Activated T-helper 1 cell treated with anti-CD3 and anti-CD28 coated beads, Interleukin-12 subunit alpha, Interleukin-12 subunit beta, Interleukin-2, Interleukin-4 antibody, amounts not matched to agents 30 ng/mL and 10 ng/mL and 1 ng/mL, durations not matched to agents 14 hours and 24 hours and 36 hours (primary cell): ENCODE data around the gene SMIM14. TPM values are rescaled to one million over a fixed set of nuclear protein-coding genes. Genes with fewer than 3 reads are reported as not detected.
"Not testable (repeated sequence)": the region's sequence is repeated elsewhere in the genome, so short reads cannot be mapped to it uniquely, and the experiment has no call there.

ENCODE experiments used
- DNase-seq: peaks from one replicate; pipeline ENCODE4 v3.0.0; 2021; ENCODE audit warnings: low spot score
- H3K27ac Mint-ChIP-seq: one replicate; pipeline ENCODE4 v1.8.0; 2021; ENCODE audit warnings: mild to moderate bottlenecking, mixed read lengths
- H3K27me3 Mint-ChIP-seq: one replicate; pipeline ENCODE4 v1.8.0; 2022; ENCODE audit warnings: mild to moderate bottlenecking, moderate library complexity, mixed read lengths; ENCODE audit not compliant: insufficient read depth
- H3K36me3 Mint-ChIP-seq: one replicate; pipeline ENCODE4 v1.8.0; 2021; ENCODE audit warnings: low read depth, mixed read lengths
- H3K4me1 Mint-ChIP-seq: one replicate; pipeline ENCODE4 v1.8.0; 2021; ENCODE audit warnings: low read depth, mixed read lengths
- H3K4me3 Mint-ChIP-seq: one replicate; pipeline ENCODE4 v1.8.0; 2021; ENCODE audit warnings: mild to moderate bottlenecking, moderate library complexity, mixed read lengths
- H3K9me3 Mint-ChIP-seq: one replicate; pipeline ENCODE4 v1.8.0; 2021; ENCODE audit warnings: mixed read lengths
- intact Hi-C: fragments of 100-400 bp; cut with micrococcal nuclease; formaldehyde crosslinking; loops from one replicate; pipeline ENCODE4 v1.15.1; 2024
- total RNA-seq: library from RNA; stranded (reverse); gene quantifications from 2 replicates; pipeline ENCODE4 v1.2.3, GENCODE V29; 2022

SMIM14 gene
- total RNA-seq, 1 donor from 2014 or later: 1.6 TPM

GRCh38 chr4:39658756-39659155, 20.1 kb upstream of the SMIM14 start:
- no peaks in the 10 kb centered on the region for H3K36me3 Mint-ChIP-seq
- H3K27me3 Mint-ChIP-seq: no peaks in the 10 kb centered on the region
- no peak overlapping the region for H3K4me3 Mint-ChIP-seq
- intact Hi-C loops: loop anchor here (1.0 kb wide), 1 partner anchor 189 kb away; no protein-coding TSS in a partner anchor
- no peaks in the 10 kb centered on the region for H3K9me3 Mint-ChIP-seq
- DNase-seq: no peak
- no peak overlapping the region for H3K27ac Mint-ChIP-seq
- peaks cover 9% of the 10 kb centered on the region for H3K4me1 Mint-ChIP-seq

GRCh38 chr4:39657465-39657864, 18.8 kb upstream of the SMIM14 start:
- H3K4me1 Mint-ChIP-seq: peaks cover 9% of the 10 kb centered on the region
- H3K27ac Mint-ChIP-seq: no peak overlapping the region
- no peak for DNase-seq
- no peaks in the 10 kb centered on the region for H3K27me3 Mint-ChIP-seq
- no peaks in the 10 kb centered on the region for H3K9me3 Mint-ChIP-seq
- intact Hi-C loops: no loop called here
- H3K4me3 Mint-ChIP-seq: no peak overlapping the region
- no peaks in the 10 kb centered on the region for H3K36me3 Mint-ChIP-seq

- intact Hi-C loops: not testable (repeated sequence)
These were observed 18.0 kb upstream of the SMIM14 start for GRCh38 chr4:39656638-39657037.

GRCh38 chr4:39655876-39656275, 17.2 kb upstream of the SMIM14 start:
- H3K9me3 Mint-ChIP-seq: no peaks in the 10 kb centered on the region
- H3K27ac Mint-ChIP-seq: no peak overlapping the region
- H3K36me3 Mint-ChIP-seq: no peaks in the 10 kb centered on the region
- no peaks in the 10 kb centered on the region for H3K27me3 Mint-ChIP-seq
- H3K4me3 Mint-ChIP-seq: no peak overlapping the region
- intact Hi-C loops: no loop called here
- DNase-seq: no peak
- H3K4me1 Mint-ChIP-seq: peaks cover 9% of the 10 kb centered on the region

More at GRCh38 chr4:39656638-39657037, 18.0 kb upstream of the SMIM14 start:
- H3K4me3 Mint-ChIP-seq, H3K36me3 Mint-ChIP-seq, H3K27ac Mint-ChIP-seq, DNase-seq, H3K27me3 Mint-ChIP-seq, H3K4me1 Mint-ChIP-seq, H3K9me3 Mint-ChIP-seq: not testable (repeated sequence)

- Mint-ChIP-seq H3K27me3 (no peaks in the 10 kb centered on the region), H3K9me3 (no peaks in the 10 kb centered on the region), H3K4me1 (peaks cover 9% of the 10 kb centered on the region), H3K4me3 (no peak overlapping the region), H3K36me3 (no peaks in the 10 kb centered on the region), H3K27ac (no peak overlapping the region)
- DNase-seq: no peak
- intact Hi-C loops: no loop called here
These were observed 16.5 kb upstream of the SMIM14 start for GRCh38 chr4:39655211-39655610.

GRCh38 chr4:39651586-39651985, 12.9 kb upstream of the SMIM14 start:
- H3K27ac Mint-ChIP-seq, H3K4me3 Mint-ChIP-seq, DNase-seq, intact Hi-C loops, H3K4me1 Mint-ChIP-seq, H3K9me3 Mint-ChIP-seq, H3K27me3 Mint-ChIP-seq, H3K36me3 Mint-ChIP-seq: not testable (repeated sequence)

GRCh38 chr4:39649639-39650265, 11.1 kb upstream of the SMIM14 start:
- H3K4me1 Mint-ChIP-seq: no peaks in the 10 kb centered on the region
- H3K36me3 Mint-ChIP-seq: no peaks in the 10 kb centered on the region
- intact Hi-C loops: no loop called here
- no peak overlapping the region for H3K4me3 Mint-ChIP-seq
- no peaks in the 10 kb centered on the region for H3K9me3 Mint-ChIP-seq
- DNase-seq: no peak
- H3K27me3 Mint-ChIP-seq: no peaks in the 10 kb centered on the region
- no peak overlapping the region for H3K27ac Mint-ChIP-seq

GRCh38 chr4:39648827-39649558, 10.3 kb upstream of the SMIM14 start:
- H3K27ac Mint-ChIP-seq: no peak overlapping the region
- H3K36me3 Mint-ChIP-seq: no peaks in the 10 kb centered on the region
- no peaks in the 10 kb centered on the region for H3K27me3 Mint-ChIP-seq
- no peaks in the 10 kb centered on the region for H3K9me3 Mint-ChIP-seq
- H3K4me1 Mint-ChIP-seq: no peaks in the 10 kb centered on the region
- DNase-seq: no peak
- intact Hi-C loops: no loop called here
- no peak overlapping the region for H3K4me3 Mint-ChIP-seq

DNA sequence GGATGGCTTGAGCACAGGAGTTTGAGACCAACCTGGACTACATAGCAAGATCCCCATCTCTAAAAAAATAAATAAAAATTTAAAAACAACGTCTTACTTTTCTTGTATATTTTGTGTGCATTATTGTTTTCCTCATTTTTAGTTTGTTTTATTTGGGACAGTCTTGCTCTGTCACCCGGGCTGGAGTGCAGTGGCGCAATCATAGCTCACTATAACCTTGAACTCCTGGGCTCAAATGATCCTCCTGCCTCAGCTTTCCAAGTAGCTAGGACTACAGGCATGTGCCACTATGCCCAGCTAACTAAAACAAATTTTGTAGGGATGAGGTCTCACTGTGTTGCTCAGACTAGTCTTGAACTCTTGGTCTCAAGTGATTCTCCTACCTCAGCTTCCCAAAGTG, 9.5 kb upstream of the SMIM14 start:
- no peaks in the 10 kb centered on the region for H3K36me3 Mint-ChIP-seq

GRCh38 chr4:39642885-39643552, 4.4 kb upstream of the SMIM14 start:
- intact Hi-C loops: no loop called here
- DNase-seq: no peak
- Mint-ChIP-seq H3K27me3 (peaks cover 7% of the 10 kb centered on the region), H3K4me3 (no peak overlapping the region), H3K9me3 (no peaks in the 10 kb centered on the region), H3K4me1 (peaks cover 10% of the 10 kb centered on the region), H3K27ac (no peak overlapping the region), H3K36me3 (no peaks in the 10 kb centered on the region)

More for the DNA sequence above, 9.5 kb upstream of the SMIM14 start:
- DNase-seq: no peak
- intact Hi-C loops: no loop called here
- Mint-ChIP-seq H3K9me3 (no peaks in the 10 kb centered on the region), H3K27me3 (no peaks in the 10 kb centered on the region), H3K27ac (no peak overlapping the region), H3K4me3 (no peak overlapping the region), H3K4me1 (no peaks in the 10 kb centered on the region)

- H3K27ac Mint-ChIP-seq: no peak overlapping the region
- no peaks in the 10 kb centered on the region for H3K9me3 Mint-ChIP-seq
- H3K27me3 Mint-ChIP-seq: peaks cover 13% of the 10 kb centered on the region
- no peak overlapping the region for H3K4me3 Mint-ChIP-seq
- H3K36me3 Mint-ChIP-seq: peaks cover 2% of the 10 kb centered on the region
- intact Hi-C loops: no loop called here
- DNase-seq: no peak
- peaks cover 22% of the 10 kb centered on the region for H3K4me1 Mint-ChIP-seq
These were observed 2.8 kb upstream of the SMIM14 start for GRCh38 chr4:39641451-39641850.

DNA sequence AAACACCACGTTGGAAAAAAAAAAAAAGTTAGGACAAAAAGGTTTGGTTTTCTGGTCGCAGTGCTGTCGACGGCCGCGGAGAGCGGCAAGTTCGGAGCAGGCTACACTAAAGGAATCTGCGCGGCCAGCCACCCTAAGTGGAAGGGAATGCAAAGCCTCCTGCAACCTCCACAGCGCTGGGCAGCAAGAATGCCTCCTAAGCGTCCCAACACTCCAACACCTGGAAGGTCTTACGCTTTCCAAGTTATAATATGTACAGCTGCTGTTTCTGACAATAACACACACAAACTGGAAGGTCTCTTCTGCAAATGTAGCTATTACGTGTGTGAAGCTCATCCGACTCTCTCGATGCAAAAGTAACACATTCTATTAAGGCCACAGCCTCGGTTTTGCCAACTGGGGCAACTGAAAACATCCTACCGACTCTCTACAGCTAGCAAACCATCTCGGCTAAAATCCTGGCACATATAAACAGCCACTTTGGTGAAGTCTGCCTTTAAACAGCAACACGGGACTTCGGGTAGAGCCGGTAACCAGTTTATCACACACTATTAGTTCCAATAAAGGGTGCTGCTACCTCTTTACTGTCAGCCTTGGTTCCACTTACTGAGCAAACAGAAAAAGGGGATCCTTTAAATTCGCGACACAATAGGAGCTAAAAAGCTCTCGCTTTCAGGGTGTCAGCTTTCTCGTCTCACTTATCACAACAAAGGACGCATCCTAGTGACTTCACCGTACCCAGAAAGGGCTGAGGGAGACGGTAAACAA, 895 bp downstream of the SMIM14 start:
- Mint-ChIP-seq H3K27ac (peak overlapping the region; percentile 83), H3K4me3 (peak overlapping the region; percentile 87), H3K27me3 (peaks cover 24% of the 10 kb centered on the region), H3K36me3 (peaks cover 2% of the 10 kb centered on the region), H3K9me3 (no peaks in the 10 kb centered on the region), H3K4me1 (peaks cover 22% of the 10 kb centered on the region)
- intact Hi-C loops: loop anchor here (1.0 to 10.0 kb wide), 7 partner anchors 61 to 455 kb away; partner anchors contain the start of genes LIAS, RPL9, UBE2K and UGDH
- peak; percentile 8 for DNase-seq
